Esophagus muscularis mucosa (tissue), 4 donors: ENCODE measurements around the gene TMEM150B. TPM values are rescaled to one million over a fixed set of nuclear protein-coding genes. Genes with fewer than 3 reads are reported as not detected.

Source experiments
- DNase-seq: peaks from one replicate; pipeline ENCODE4 v3.0.0-alpha.2; 2017; ENCODE audit errors: extremely low spot score
- H3K27ac ChIP-seq, 4 donors: fragments of 200-600 bp; sonication (generic); replicated peaks in 1 of 4; 1 replicate in 3 of 4; 2 replicates in 1 of 4; pipeline ENCODE4 v1.5.1; 2016 to 2019; ENCODE audit warnings: mild to moderate bottlenecking in 1 of 4
- H3K27me3 ChIP-seq, 4 donors: fragments of 200-600 bp; sonication (generic); one replicate each; pipeline versions ENCODE4 v1.5.1 to v1.6.0; 2016 to 2019
- H3K36me3 ChIP-seq, 4 donors: fragments of 200-600 bp; sonication (generic); one replicate each; pipeline ENCODE4 v1.5.1; 2016 to 2019
- H3K4me1 ChIP-seq, 4 donors: fragments of 200-600 bp; sonication (generic); one replicate each; pipeline ENCODE4 v1.5.1; 2016 to 2019
- H3K4me3 ChIP-seq, 4 donors: fragments of 200-600 bp; sonication (generic); 1 replicate in 2 of 4; 2 replicates in 2 of 4; pipeline ENCODE4 v1.5.1; 2016 to 2019; ENCODE audit warnings: mild to moderate bottlenecking in 4 of 4, moderate library complexity in 1 of 4
- H3K9me3 ChIP-seq, 4 donors: fragments of 200-600 bp; sonication (generic); 1 replicate in 3 of 4; 2 replicates in 1 of 4; pipeline ENCODE4 v1.5.1; 2016 to 2019
- EP300 ChIP-seq: sonication (generic); formaldehyde crosslinking; IDR thresholded peaks from one replicate; pipeline ENCODE4 v1.6.1; 2017; ENCODE audit warnings: antibody characterized with exemption
- POLR2A ChIP-seq: fragments of 450-650 bp; IDR thresholded peaks from one replicate; pipeline ENCODE4 v1.6.1; 2017; ENCODE audit warnings: antibody characterized with exemption, moderate library complexity, mild to moderate bottlenecking, low read depth
- POLR2AphosphoS5 ChIP-seq, 2 donors: sonication (generic); formaldehyde crosslinking; IDR thresholded peaks; one replicate each; pipeline ENCODE4 v1.6.1; 2017; ENCODE audit warnings: antibody characterized with exemption in 2 of 2
- WGBS: methylation state at CpG from one replicate; pipeline ENCODE4 v1.1.5; 2018; 5-methylcytosine and 5-hydroxymethylcytosine counted together
- intact Hi-C: fragments of 100-400 bp; cut with DNase I; formaldehyde crosslinking; loops from one replicate; pipeline ENCODE4 v1.15.1; 2023
- total RNA-seq, 4 donors: library from RNA; depleted of rRNA; stranded (reverse); fragments of >200 nt; gene quantifications; one replicate each; pipeline versions ENCODE4 v1.1.0 to v1.2.1, GENCODE V29; 2016
- TF ChIP-seq, protein P1 (sequence below), 3 experiments: fragments of 200-600 bp in 2 of 3; fragments of 450-650 bp in 1 of 3; sonication (generic) in 2 of 3; IDR thresholded peaks; one replicate each; pipeline ENCODE4 v1.5.1; 2017 to 2019; ENCODE audit warnings: antibody characterized with exemption in 3 of 3, mild to moderate bottlenecking in 2 of 3, moderate library complexity in 1 of 3

TMEM150B gene
- total RNA-seq, 4 donors from 2014 or later = 0.83 to 5.2 (median 2.7) TPM

DNA sequence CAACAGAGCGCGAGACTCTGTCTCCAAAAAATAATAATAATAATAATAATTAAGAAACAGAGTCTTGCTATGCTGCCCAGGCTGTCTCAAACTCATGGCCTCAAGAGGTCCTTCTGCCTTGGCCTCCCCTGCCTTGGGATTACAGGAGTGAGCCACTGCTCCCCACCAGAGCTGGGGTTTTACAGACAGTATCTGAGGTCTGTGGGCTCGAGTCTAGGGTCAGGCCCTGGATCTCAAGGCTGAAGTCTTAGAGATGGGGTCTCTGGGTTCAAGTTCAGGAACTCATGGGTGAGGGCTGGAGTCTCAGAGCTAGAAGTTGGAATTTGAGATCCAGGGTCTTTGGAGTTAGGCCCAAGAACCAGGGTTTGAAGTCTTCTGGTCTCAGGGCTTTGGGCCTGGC is 41.6 kb upstream of the TMEM150B start:
- H3K4me1 ChIP-seq = peaks cover 13 to 22% (median 21%) of the 10 kb centered on the region in 4 donors
- H3K27ac ChIP-seq = no peak overlapping the region
- intact Hi-C loops = no loop called here
- H3K9me3 ChIP-seq = no peaks in the 10 kb centered on the region
- H3K36me3 ChIP-seq = no peaks in the 10 kb centered on the region
- WGBS = 80% methylated on average over 3 of the region's 3 CpGs
- H3K4me3 ChIP-seq = no peak overlapping the region
- no peak for TF ChIP-seq POLR2A
- TF ChIP-seq, protein P1, sequence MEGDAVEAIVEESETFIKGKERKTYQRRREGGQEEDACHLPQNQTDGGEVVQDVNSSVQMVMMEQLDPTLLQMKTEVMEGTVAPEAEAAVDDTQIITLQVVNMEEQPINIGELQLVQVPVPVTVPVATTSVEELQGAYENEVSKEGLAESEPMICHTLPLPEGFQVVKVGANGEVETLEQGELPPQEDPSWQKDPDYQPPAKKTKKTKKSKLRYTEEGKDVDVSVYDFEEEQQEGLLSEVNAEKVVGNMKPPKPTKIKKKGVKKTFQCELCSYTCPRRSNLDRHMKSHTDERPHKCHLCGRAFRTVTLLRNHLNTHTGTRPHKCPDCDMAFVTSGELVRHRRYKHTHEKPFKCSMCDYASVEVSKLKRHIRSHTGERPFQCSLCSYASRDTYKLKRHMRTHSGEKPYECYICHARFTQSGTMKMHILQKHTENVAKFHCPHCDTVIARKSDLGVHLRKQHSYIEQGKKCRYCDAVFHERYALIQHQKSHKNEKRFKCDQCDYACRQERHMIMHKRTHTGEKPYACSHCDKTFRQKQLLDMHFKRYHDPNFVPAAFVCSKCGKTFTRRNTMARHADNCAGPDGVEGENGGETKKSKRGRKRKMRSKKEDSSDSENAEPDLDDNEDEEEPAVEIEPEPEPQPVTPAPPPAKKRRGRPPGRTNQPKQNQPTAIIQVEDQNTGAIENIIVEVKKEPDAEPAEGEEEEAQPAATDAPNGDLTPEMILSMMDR (IDR thresholded peaks at IDR 0.05) = no peak
- TF ChIP-seq POLR2AphosphoS5 (IDR thresholded peaks at IDR 0.05) = no peak
- no peak for TF ChIP-seq EP300
- peaks cover 5 to 78% (median 28%) of the 10 kb centered on the region in 4 donors for H3K27me3 ChIP-seq
- DNase-seq = no peak

DNA sequence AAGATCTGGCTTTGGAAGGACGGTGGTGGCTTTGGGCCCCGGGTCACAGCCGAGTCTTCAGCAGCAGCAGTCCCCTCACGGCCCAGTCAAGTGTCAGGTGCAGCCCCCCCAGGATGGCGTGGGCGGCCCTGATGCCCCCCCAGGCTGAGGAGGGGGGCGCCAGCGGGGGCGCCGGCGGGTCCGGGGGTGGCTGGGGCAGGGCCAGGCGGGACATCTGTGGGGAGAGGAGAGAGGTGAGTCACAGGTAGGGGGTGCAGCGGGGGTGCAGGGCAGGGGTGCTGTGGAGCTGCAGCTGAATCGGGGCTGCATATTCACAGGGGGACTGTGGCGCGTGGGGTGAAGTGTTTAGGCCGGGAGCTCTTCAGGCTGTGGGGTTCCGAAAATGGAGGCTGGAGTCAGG is 40.8 kb upstream of the TMEM150B start:
- TF ChIP-seq POLR2AphosphoS5 (IDR thresholded peaks at IDR 0.05) (no peak), POLR2A (no peak), EP300 (no peak)
- TF ChIP-seq, protein P1 (IDR thresholded peaks at IDR 0.05) = no peak
- no peak for DNase-seq
- Histone ChIP-seq H3K4me3 (no peak overlapping the region), H3K36me3 (no peaks in the 10 kb centered on the region), H3K9me3 (no peaks in the 10 kb centered on the region), H3K4me1 (peaks cover 13 to 22% (median 21%) of the 10 kb centered on the region in 4 donors), H3K27ac (no peak overlapping the region), H3K27me3 (peaks cover 5 to 78% (median 24%) of the 10 kb centered on the region in 4 donors)
- intact Hi-C loops = no loop called here
- WGBS = 90% methylated on average over 12 of the region's 19 CpGs

DNA sequence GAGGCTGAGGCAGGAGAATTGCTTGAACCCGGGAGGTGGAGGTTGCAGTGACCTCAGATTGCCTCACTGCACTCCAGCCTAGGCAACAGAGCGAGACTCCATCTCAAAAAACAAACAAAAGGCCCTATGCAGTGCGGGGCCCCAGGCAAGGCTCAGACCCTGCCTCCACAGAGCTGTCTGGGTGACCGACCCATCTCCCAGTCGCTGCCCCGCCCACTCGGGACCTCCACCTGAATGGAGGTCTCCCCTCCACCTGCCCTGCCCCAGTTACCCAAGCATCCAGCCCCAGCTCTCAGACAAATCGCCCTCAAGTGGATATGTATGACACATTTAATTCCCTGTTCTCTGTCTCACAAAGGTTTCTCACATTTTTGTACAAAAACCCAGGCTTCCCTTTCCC is 40.1 kb upstream of the TMEM150B start:
- Histone ChIP-seq H3K4me1 (peaks cover 13 to 19% (median 17%) of the 10 kb centered on the region in 4 donors), H3K9me3 (no peaks in the 10 kb centered on the region), H3K36me3 (no peaks in the 10 kb centered on the region), H3K27ac (no peak overlapping the region), H3K27me3 (peaks cover 5 to 78% (median 17%) of the 10 kb centered on the region in 4 donors), H3K4me3 (no peak overlapping the region)
- intact Hi-C loops = no loop called here
- WGBS = 84% methylated on average over 8 of the region's 8 CpGs
- no peak for TF ChIP-seq POLR2AphosphoS5 (IDR thresholded peaks at IDR 0.05)
- TF ChIP-seq, protein P1 (IDR thresholded peaks at IDR 0.05) = no peak
- TF ChIP-seq EP300 = no peak
- no peak for TF ChIP-seq POLR2A
- no peak for DNase-seq

DNA sequence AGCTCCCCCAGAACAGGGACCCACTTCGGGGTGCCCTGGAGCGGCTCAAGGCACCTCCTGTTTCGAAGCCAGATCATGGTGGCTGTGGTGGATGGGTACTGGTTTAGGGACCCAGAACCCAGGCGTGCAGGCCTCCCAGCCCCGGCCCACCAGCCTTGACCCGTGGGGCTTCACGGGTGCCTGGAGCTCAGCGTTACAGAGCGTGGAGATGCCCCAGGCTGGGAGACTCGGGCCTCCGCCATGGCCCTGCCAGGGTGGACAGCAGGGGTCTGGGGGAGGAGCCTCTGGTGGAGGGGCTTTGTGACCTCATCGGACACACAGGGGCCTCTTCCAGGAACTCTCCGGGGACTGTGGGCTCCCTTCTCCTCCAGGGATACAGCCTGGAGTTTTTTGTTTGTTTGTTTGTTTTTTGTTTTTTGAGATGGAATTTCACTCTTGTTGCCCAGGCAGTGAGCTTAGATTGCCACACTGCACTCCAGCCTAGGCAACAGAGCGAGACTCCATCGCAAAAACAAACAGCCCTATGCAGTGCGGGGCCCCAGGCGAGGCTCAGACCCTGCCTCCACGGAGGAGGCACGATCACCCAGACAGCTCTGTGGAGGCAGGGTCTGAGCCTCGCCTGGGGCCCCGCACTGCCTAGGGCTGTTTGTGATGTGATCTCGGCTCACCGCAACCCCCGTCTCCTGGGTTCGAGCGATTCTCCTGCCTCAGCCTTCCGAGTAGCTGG is 38.0 kb upstream of the TMEM150B start, which contains the start of gene GARIN5B:
Gene GARIN5B, minus strand, starts transcription at position 271 of the 727 bp plus-strand sequence. Its CDS starts 194 bp downstream, at position 77.
- Histone ChIP-seq H3K36me3 (no peaks in the 10 kb centered on the region), H3K27ac (no peak within 1 kb of the TSS), H3K27me3 (peaks cover 0 to 63% (median 0%) of the 10 kb centered on the region in 4 donors), H3K4me1 (no peaks in the 10 kb centered on the region), H3K4me3 (no peak within 1 kb of the TSS), H3K9me3 (no peaks in the 10 kb centered on the region)
- intact Hi-C loops = no loop called here
- no peak for DNase-seq
- TF ChIP-seq POLR2A (no peak), POLR2AphosphoS5 (IDR thresholded peaks at IDR 0.05) (no peak), EP300 (no peak)
- TF ChIP-seq, protein P1 (IDR thresholded peaks at IDR 0.05) = no peak
- 88% methylated on average over 22 of the region's 27 CpGs for WGBS
